Karpas-422 (cell line): ENCODE measurements around the gene WWC2. TPM values are rescaled to one million over a fixed set of nuclear protein-coding genes. Genes with fewer than 3 reads are reported as not detected.
"Not testable (repeated sequence)": the region's sequence is repeated elsewhere in the genome, so short reads cannot be mapped to it uniquely, and the experiment has no call there.

ENCODE experiments used
- DNase-seq: peaks from one replicate; pipeline ENCODE4 v3.0.0-alpha.2; 2015
- H2AFZ ChIP-seq: fragments of 200-600 bp; sonication (generic); 2 replicates; pipeline ENCODE4 v1.6.1; 2014; ENCODE audit warnings: antibody characterized with exemption, low read length, mixed read lengths
- H3K27ac ChIP-seq: fragments of 200-600 bp; sonication (generic); 2 replicates; pipeline ENCODE4 v1.5.1; 2014; ENCODE audit warnings: mild to moderate bottlenecking, low read length, moderate library complexity
- H3K27me3 ChIP-seq: fragments of 200-600 bp; sonication (generic); 2 replicates; pipeline ENCODE4 v1.6.1; 2014; ENCODE audit warnings: low read length, mixed read lengths
- H3K36me3 ChIP-seq: fragments of 200-600 bp; sonication (generic); 2 replicates; pipeline ENCODE4 v1.6.1; 2014; ENCODE audit warnings: low read length, mixed read lengths; ENCODE audit not compliant: insufficient read depth
- H3K4me1 ChIP-seq: fragments of 200-600 bp; sonication (generic); 2 replicates; pipeline ENCODE4 v1.6.1; 2014; ENCODE audit warnings: mild to moderate bottlenecking, low read length, mixed read lengths
- H3K4me2 ChIP-seq: fragments of 200-600 bp; sonication (generic); 2 replicates; pipeline ENCODE4 v1.6.1; 2014; ENCODE audit warnings: low read length, low read depth, mild to moderate bottlenecking; ENCODE audit not compliant: poor library complexity, severe bottlenecking
- H3K4me3 ChIP-seq: fragments of 200-600 bp; sonication (generic); 2 replicates; pipeline ENCODE4 v1.5.1; 2014; ENCODE audit warnings: mild to moderate bottlenecking, antibody characterized with exemption, low read length, mixed read lengths
- H3K79me2 ChIP-seq: fragments of 200-600 bp; sonication (generic); 2 replicates; pipeline ENCODE4 v1.6.1; 2014; ENCODE audit warnings: mild to moderate bottlenecking, low read length, mixed read lengths
- H3K9ac ChIP-seq: fragments of 200-600 bp; sonication (generic); 2 replicates; pipeline ENCODE4 v1.6.0; 2014; ENCODE audit warnings: low read length
- H3K9me2 ChIP-seq: fragments of 200-600 bp; sonication (generic), shearing (Covaris generic); replicated peaks from 2 replicates; pipeline ENCODE4 v1.6.0; 2014; ENCODE audit warnings: mild to moderate bottlenecking, low read length, moderate library complexity; ENCODE audit not compliant: insufficient read depth
- H3K9me3 ChIP-seq: fragments of 300-700, 200-600 bp; sonication (generic); 2 replicates; pipeline ENCODE4 v1.6.1; 2014; ENCODE audit warnings: low read length, mixed read lengths
- H4K20me1 ChIP-seq: fragments of 200-600 bp; sonication (generic); 2 replicates; pipeline ENCODE4 v1.6.1; 2014; ENCODE audit warnings: mild to moderate bottlenecking, antibody characterized with exemption, low read length, low read depth; ENCODE audit not compliant: insufficient read depth
- total RNA-seq: library from RNA; depleted of rRNA; stranded (reverse); fragments of >200 nt; shearing (Covaris generic); gene quantifications from 2 replicates; pipeline ENCODE4 v1.2.3, GENCODE V29; 2014; ENCODE audit warnings: low replicate concordance

Gene WWC2
- total RNA-seq, 1 experiment from 2014 or later = not detected

- not testable (repeated sequence) for H3K4me3 ChIP-seq, H3K4me1 ChIP-seq, H3K79me2 ChIP-seq, H4K20me1 ChIP-seq, H2AFZ ChIP-seq, H3K27ac ChIP-seq, H3K9ac ChIP-seq, H3K9me3 ChIP-seq, H3K9me2 ChIP-seq, H3K27me3 ChIP-seq, DNase-seq, H3K36me3 ChIP-seq, H3K4me2 ChIP-seq
Measured at GRCh38 chr4:183150664-183151063, 51.6 kb downstream of the WWC2 start.

GRCh38 chr4:183152232-183152631 lies 53.2 kb downstream of the WWC2 start:
- H3K9me3 ChIP-seq, H3K27me3 ChIP-seq, DNase-seq, H3K27ac ChIP-seq, H3K36me3 ChIP-seq, H3K4me3 ChIP-seq, H3K9me2 ChIP-seq, H3K4me1 ChIP-seq, H3K79me2 ChIP-seq, H3K4me2 ChIP-seq, H4K20me1 ChIP-seq, H2AFZ ChIP-seq, H3K9ac ChIP-seq: not testable (repeated sequence)

GRCh38 chr4:183153190-183153916 lies 54.3 kb downstream of the WWC2 start:
- Histone ChIP-seq H3K9me2 (no peaks in the 10 kb centered on the region), H3K79me2 (no peaks in the 10 kb centered on the region), H3K27me3 (no peaks in the 10 kb centered on the region), H3K9me3 (no peaks in the 10 kb centered on the region), H4K20me1 (no peaks in the 10 kb centered on the region), H2AFZ (no peak overlapping the region), H3K4me3 (no peak overlapping the region), H3K36me3 (no peaks in the 10 kb centered on the region), H3K4me2 (no peak overlapping the region), H3K4me1 (no peaks in the 10 kb centered on the region), H3K9ac (no peak overlapping the region), H3K27ac (no peak overlapping the region)
- no peak for DNase-seq

- no peaks in the 10 kb centered on the region for H3K4me1 ChIP-seq
- no peak overlapping the region for H3K4me2 ChIP-seq
- H3K36me3 ChIP-seq = no peaks in the 10 kb centered on the region
- H4K20me1 ChIP-seq = no peaks in the 10 kb centered on the region
- DNase-seq = no peak
- H2AFZ ChIP-seq = no peak overlapping the region
- no peak overlapping the region for H3K4me3 ChIP-seq
- no peaks in the 10 kb centered on the region for H3K27me3 ChIP-seq
- no peaks in the 10 kb centered on the region for H3K79me2 ChIP-seq
- no peak overlapping the region for H3K27ac ChIP-seq
- H3K9ac ChIP-seq = no peak overlapping the region
- H3K9me2 ChIP-seq = no peaks in the 10 kb centered on the region
- no peaks in the 10 kb centered on the region for H3K9me3 ChIP-seq
Measured at GRCh38 chr4:183154701-183155391, 55.8 kb downstream of the WWC2 start.

GRCh38 chr4:183155450-183156184 lies 56.6 kb downstream of the WWC2 start:
- H3K27ac ChIP-seq = no peak overlapping the region
- no peaks in the 10 kb centered on the region for H3K9me3 ChIP-seq
- H3K36me3 ChIP-seq = no peaks in the 10 kb centered on the region
- H3K4me2 ChIP-seq = no peak overlapping the region
- H3K4me3 ChIP-seq = no peak overlapping the region
- H4K20me1 ChIP-seq = no peaks in the 10 kb centered on the region
- H3K27me3 ChIP-seq = no peaks in the 10 kb centered on the region
- no peaks in the 10 kb centered on the region for H3K9me2 ChIP-seq
- H3K4me1 ChIP-seq = no peaks in the 10 kb centered on the region
- no peak overlapping the region for H2AFZ ChIP-seq
- no peak overlapping the region for H3K9ac ChIP-seq
- no peaks in the 10 kb centered on the region for H3K79me2 ChIP-seq
- no peak for DNase-seq

GRCh38 chr4:183157215-183157614 lies 58.2 kb downstream of the WWC2 start:
- no peak overlapping the region for H3K27ac ChIP-seq
- no peak overlapping the region for H3K4me3 ChIP-seq
- no peak overlapping the region for H3K9ac ChIP-seq
- no peaks in the 10 kb centered on the region for H3K9me2 ChIP-seq
- H3K9me3 ChIP-seq = no peaks in the 10 kb centered on the region
- H4K20me1 ChIP-seq = no peaks in the 10 kb centered on the region
- DNase-seq = no peak
- no peak overlapping the region for H3K4me2 ChIP-seq
- H3K4me1 ChIP-seq = no peaks in the 10 kb centered on the region
- H3K27me3 ChIP-seq = no peaks in the 10 kb centered on the region
- H3K36me3 ChIP-seq = no peaks in the 10 kb centered on the region
- H2AFZ ChIP-seq = no peak overlapping the region
- H3K79me2 ChIP-seq = no peaks in the 10 kb centered on the region

GRCh38 chr4:183158062-183158461 lies 59.0 kb downstream of the WWC2 start:
- Histone ChIP-seq H3K27ac (no peak overlapping the region), H3K79me2 (no peaks in the 10 kb centered on the region), H3K4me3 (no peak overlapping the region), H3K9me3 (no peaks in the 10 kb centered on the region), H3K27me3 (no peaks in the 10 kb centered on the region), H3K9me2 (no peaks in the 10 kb centered on the region), H3K4me2 (no peak overlapping the region), H3K9ac (no peak overlapping the region), H3K36me3 (no peaks in the 10 kb centered on the region), H4K20me1 (no peaks in the 10 kb centered on the region), H2AFZ (no peak overlapping the region), H3K4me1 (no peaks in the 10 kb centered on the region)
- DNase-seq = no peak

GRCh38 chr4:183161630-183162029 lies 62.6 kb downstream of the WWC2 start:
- Histone ChIP-seq H3K79me2 (no peaks in the 10 kb centered on the region), H3K4me1 (no peaks in the 10 kb centered on the region)

More at GRCh38 chr4:183161630-183162029, 62.6 kb downstream of the WWC2 start:
- Histone ChIP-seq H3K9me3 (no peaks in the 10 kb centered on the region), H4K20me1 (no peaks in the 10 kb centered on the region), H3K27me3 (no peaks in the 10 kb centered on the region), H2AFZ (no peak overlapping the region), H3K27ac (no peak overlapping the region), H3K36me3 (no peaks in the 10 kb centered on the region), H3K4me2 (no peak overlapping the region), H3K4me3 (no peak overlapping the region), H3K9ac (no peak overlapping the region), H3K9me2 (no peaks in the 10 kb centered on the region)
- no peak for DNase-seq
